MG63 (cell line): ENCODE results near the gene PIH1D2. TPM values are rescaled to one million over a fixed set of nuclear protein-coding genes. Genes with fewer than 3 reads are reported as not detected.
A peak's percentile ranks its signal among the peaks of the same experiment; 100 is the strongest.
"Not testable (repeated sequence)": the region's sequence is repeated elsewhere in the genome, so short reads cannot be mapped to it uniquely, and the experiment has no call there.

Experiments used
- DNase-seq: peaks from one replicate; pipeline ENCODE4 v3.0.0-alpha.2; 2020
- H3K27me3 ChIP-seq: fragments of 250-450 bp; sonication (Bioruptor Pico); 2 replicates; pipeline ENCODE4 v1.5.1; 2020; ENCODE audit warnings: mild to moderate bottlenecking, moderate library complexity
- H3K36me3 ChIP-seq: fragments of 250-450 bp; sonication (Bioruptor Pico); 2 replicates; pipeline ENCODE4 v1.5.1; 2020; ENCODE audit warnings: mild to moderate bottlenecking, moderate library complexity
- H3K4me3 ChIP-seq: fragments of 250-450 bp; sonication (Bioruptor Pico); 2 replicates; pipeline ENCODE4 v1.5.1; 2020; ENCODE audit warnings: mild to moderate bottlenecking, moderate library complexity
- H3K9me3 ChIP-seq: fragments of 250-450 bp; sonication (Bioruptor Pico); 2 replicates; pipeline ENCODE4 v1.5.1; 2020; ENCODE audit warnings: mild to moderate bottlenecking, moderate library complexity
- total RNA-seq: library from RNA; depleted of rRNA; stranded (reverse); fragments of >200 nt; shearing (Covaris generic); gene quantifications from 2 replicates; pipeline ENCODE4 v1.2.3, GENCODE V29; 2014; ENCODE audit warnings: low replicate concordance

PIH1D2 gene
- total RNA-seq, 1 experiment from 2014 or later, result 14.6 TPM

DNA sequence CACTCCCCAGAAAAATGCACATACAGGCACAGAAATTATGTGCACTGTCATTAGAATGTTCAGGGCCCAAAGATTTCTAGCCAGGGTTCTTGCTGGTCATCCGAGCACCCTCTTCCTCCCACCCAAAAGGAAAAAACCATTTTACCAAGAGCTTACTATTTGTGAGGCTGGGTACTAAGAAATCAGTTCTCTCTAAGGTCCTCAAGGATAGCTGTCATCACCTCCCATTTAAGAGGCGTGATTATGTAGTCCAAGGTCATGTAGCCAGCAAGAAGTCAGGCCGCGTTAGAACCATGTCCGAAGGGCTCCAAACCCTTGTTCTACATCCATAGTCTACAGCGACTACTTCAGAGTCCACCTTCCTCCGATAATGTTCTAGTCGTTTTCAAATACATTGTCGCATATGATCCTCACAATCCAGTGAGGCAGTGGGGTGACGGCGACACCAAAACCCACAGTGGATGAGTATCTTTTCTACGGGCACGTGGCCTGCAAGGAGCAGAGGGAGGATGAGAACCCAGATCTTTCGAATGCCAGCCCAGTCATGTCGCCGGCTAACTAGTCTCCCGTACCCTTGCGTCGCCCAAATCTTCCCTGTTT, 12.1 kb upstream of the PIH1D2 start:
- peak; percentile 20 for DNase-seq
- H3K36me3 ChIP-seq, result peaks cover 81% of the 10 kb centered on the region

DNA sequence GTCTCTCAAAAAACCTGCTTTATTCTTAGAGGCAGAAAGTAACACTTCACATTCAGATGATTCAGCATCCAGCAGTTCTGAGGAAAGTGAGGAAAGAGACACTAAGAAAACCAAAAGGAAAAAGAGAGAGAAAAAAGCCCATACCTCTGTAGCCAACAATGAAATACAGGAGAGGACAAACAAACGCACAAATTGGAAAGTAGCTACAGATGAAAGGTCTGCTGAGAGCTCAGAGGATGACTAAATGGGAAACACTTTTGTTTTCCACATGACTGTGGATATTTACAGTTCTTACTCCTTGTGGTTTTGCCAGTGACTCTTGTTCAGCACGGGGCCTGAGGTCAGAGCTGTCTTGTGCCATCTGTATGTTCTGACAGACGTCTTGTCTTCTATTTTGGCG, 8.9 kb upstream of the PIH1D2 start:
- H3K9me3 ChIP-seq, result no peaks in the 10 kb centered on the region
- DNase-seq, result peak; percentile 29
- H3K36me3 ChIP-seq, result peaks cover 81% of the 10 kb centered on the region
- no peaks in the 10 kb centered on the region for H3K27me3 ChIP-seq
- H3K4me3 ChIP-seq, result no peak overlapping the region

More for the DNA sequence above, 12.1 kb upstream of the PIH1D2 start:
- Histone ChIP-seq H3K9me3 (no peaks in the 10 kb centered on the region), H3K27me3 (no peaks in the 10 kb centered on the region), H3K4me3 (peak overlapping the region; percentile 93)

DNA sequence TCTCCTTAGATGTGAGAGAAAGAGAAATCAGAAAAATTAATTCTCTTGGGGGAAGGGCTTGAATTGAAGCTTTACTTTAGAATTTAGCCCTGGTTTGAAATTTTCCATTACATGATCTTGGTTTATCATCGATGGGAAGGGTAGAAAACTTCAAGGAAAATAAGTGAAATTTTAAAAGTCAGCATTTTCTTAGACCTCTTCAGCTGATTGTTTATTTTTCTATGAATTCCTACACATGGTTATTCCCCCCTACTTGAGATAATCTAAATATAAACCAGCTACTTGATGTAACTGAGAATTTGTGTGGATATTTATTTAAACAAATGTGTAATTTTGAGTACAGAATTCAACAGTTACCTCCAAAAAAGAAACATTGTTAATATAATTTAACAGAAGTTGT, 10.9 kb downstream of the PIH1D2 start:
- no peak for DNase-seq

GRCh38 chr11:112058103-112058502, 15.7 kb downstream of the PIH1D2 start:
- H3K36me3 ChIP-seq, result peaks cover 63% of the 10 kb centered on the region
- H3K9me3 ChIP-seq, result no peaks in the 10 kb centered on the region
- H3K4me3 ChIP-seq, result no peak overlapping the region
- no peaks in the 10 kb centered on the region for H3K27me3 ChIP-seq
- no peak for DNase-seq

More for the DNA sequence above, 10.9 kb downstream of the PIH1D2 start:
- no peaks in the 10 kb centered on the region for H3K9me3 ChIP-seq
- no peak overlapping the region for H3K4me3 ChIP-seq
- H3K36me3 ChIP-seq, result peaks cover 52% of the 10 kb centered on the region
- H3K27me3 ChIP-seq, result no peaks in the 10 kb centered on the region

GRCh38 chr11:112057170-112057569, 16.6 kb downstream of the PIH1D2 start:
- DNase-seq, result no peak
- Histone ChIP-seq H3K27me3 (no peaks in the 10 kb centered on the region), H3K36me3 (peaks cover 59% of the 10 kb centered on the region), H3K9me3 (no peaks in the 10 kb centered on the region), H3K4me3 (no peak overlapping the region)

GRCh38 chr11:112051768-112052167, 22.0 kb downstream of the PIH1D2 start:
- no peaks in the 10 kb centered on the region for H3K27me3 ChIP-seq
- 0 out of 2 replicates have a peak, but pooled peaks cover 2% of the 10 kb centered on the region for H3K9me3 ChIP-seq
- peaks cover 74% of the 10 kb centered on the region for H3K36me3 ChIP-seq
- no peak for DNase-seq
- no peak overlapping the region for H3K4me3 ChIP-seq

DNA sequence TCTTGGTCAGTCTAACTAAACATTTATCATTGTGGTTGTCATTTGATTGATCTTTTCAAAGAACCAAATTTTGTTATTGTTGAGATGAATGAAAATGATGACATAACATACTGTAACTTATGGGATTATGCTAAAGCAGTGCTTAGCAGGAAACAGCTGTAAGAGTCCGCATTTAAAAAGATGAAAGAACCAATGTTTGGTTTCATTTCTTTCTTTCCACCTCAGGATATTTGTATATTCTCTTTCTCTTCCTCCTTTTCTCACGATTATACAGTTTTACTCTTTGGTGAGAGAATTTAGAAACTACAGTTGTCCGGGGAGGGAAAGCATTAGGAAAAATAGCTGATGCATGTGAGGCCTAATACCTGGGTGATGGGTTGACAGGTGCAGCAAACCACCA, 23.1 kb downstream of the PIH1D2 start:
- Histone ChIP-seq H3K4me3 (no peak overlapping the region), H3K36me3 (peaks cover 74% of the 10 kb centered on the region), H3K9me3 (0 out of 2 replicates have a peak, but pooled peaks cover 2% of the 10 kb centered on the region), H3K27me3 (no peaks in the 10 kb centered on the region)
- no peak for DNase-seq

DNA sequence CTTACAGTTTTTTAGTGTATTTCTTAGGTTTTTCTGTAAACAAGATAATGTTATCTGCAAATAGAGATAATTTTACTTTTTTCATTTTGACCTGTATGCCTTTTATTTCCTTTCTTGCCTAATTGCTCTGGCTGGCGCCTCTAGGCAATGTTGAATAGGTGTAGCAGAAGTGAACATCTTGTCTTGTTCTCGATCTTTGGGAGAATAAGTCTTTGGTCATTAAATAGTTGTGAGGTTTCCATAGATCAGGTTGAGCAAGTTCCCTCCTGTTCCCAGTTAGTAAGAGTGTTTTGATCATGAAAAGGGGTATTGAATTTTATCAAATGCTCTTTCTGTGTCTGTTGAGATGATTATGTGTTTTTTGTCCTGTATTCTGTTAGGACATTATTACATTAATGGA, 24.0 kb downstream of the PIH1D2 start:
- Histone ChIP-seq H3K4me3 (no peak overlapping the region), H3K9me3 (0 out of 2 replicates have a peak, but pooled peaks cover 2% of the 10 kb centered on the region), H3K27me3 (no peaks in the 10 kb centered on the region), H3K36me3 (peaks cover 79% of the 10 kb centered on the region)
- DNase-seq, result no peak

DNA sequence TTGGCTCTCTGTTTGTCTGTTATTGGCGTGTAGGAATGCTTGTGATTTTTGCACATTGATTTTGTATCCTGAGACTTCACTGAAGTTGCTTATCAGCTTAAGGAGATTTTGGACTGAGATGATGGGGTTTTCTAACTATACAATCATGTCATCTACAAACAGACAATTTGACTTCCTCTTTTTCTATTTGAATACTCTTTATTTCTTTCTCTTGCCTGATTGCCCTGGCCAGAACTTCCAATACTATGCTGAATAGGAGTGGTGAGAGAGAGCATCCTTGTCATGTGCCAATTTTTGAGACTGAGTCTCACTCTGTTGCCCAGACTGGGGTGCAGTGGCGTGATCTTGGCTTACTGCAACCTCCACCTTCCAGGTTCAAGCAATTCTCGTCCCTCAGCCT, 25.6 kb downstream of the PIH1D2 start:
- H3K4me3 ChIP-seq, result not testable (repeated sequence)
- H3K36me3 ChIP-seq, result peaks cover 85% of the 10 kb centered on the region

GRCh38 chr11:112046647-112047046, 27.2 kb downstream of the PIH1D2 start:
- H3K9me3 ChIP-seq, DNase-seq, H3K4me3 ChIP-seq, H3K27me3 ChIP-seq: not testable (repeated sequence)
- H3K36me3 ChIP-seq, result peaks cover 84% of the 10 kb centered on the region

More for the DNA sequence above, 25.6 kb downstream of the PIH1D2 start:
- H3K9me3 ChIP-seq, DNase-seq, H3K27me3 ChIP-seq: not testable (repeated sequence)

DNA sequence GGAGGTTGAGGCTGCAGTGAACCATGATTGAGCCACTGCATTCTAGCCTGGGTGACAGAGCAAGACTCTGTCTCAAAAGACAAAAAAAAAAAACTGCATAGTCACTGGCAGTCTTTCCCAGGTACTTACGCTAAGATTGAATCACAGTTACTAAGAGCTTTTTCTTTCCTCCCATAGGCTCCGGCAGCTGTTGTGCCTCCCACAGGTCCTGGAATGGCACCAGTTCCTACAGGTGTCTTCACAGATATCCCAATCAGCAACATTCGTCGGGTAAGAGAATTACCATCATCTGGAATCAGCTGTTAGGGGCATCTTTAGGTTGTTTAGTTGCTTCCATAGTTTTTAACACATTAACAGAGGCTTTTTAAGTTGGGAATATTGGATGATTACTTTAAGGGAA, 28.9 kb downstream of the PIH1D2 start:
- no peak for DNase-seq
- H3K36me3 ChIP-seq, result peaks cover 76% of the 10 kb centered on the region

GRCh38 chr11:112042961-112043304, 30.9 kb downstream of the PIH1D2 start:
- DNase-seq, result no peak
- Histone ChIP-seq H3K4me3 (no peak overlapping the region), H3K36me3 (peaks cover 73% of the 10 kb centered on the region), H3K9me3 (0 out of 2 replicates have a peak, but pooled peaks cover 2% of the 10 kb centered on the region), H3K27me3 (no peaks in the 10 kb centered on the region)

More for the DNA sequence above, 28.9 kb downstream of the PIH1D2 start:
- H3K27me3 ChIP-seq, result no peaks in the 10 kb centered on the region
- 0 out of 2 replicates have a peak, but pooled peaks cover 2% of the 10 kb centered on the region for H3K9me3 ChIP-seq
- no peak overlapping the region for H3K4me3 ChIP-seq

DNA sequence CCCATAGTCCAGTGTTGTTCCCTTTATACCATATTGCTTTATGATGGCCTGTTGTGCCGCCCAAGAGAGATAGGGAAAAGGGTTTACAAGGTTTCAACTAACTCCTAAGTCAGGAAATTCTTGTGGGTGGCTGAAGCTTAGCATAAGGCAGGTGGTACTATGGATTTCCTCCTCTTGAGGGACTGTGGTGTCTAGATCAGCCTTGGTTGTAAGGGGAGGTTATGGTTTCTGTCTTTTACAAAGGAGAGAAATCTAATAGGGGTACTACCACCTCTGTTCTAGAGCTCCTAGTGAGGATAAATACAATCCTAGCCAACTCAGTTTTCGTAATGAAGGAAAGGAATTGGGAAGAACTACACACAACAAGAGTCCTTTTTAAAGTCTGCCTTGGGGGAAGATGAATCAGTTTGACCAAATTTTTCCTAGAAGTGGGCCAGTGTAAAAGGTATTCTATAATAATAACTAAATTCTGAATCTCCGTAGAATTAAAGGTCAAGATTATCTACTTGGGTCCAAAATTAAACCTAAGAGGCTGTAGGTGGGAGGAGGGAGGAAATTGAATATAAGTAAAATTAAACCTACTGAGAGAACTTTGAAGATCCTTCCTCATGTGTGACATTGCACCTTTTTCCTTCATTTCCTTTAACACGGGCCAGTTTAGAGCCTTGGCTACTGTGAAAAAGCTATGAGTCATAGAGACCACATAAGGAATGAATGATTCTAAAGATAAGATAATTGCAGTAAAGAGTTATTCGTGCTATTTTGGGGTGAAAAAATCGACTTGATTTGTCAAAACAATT, 31.5 kb downstream of the PIH1D2 start:
- no peak for DNase-seq
- no peaks in the 10 kb centered on the region for H3K27me3 ChIP-seq
- H3K4me3 ChIP-seq, result no peak overlapping the region
- H3K9me3 ChIP-seq, result 0 out of 2 replicates have a peak, but pooled peaks cover 2% of the 10 kb centered on the region
- peaks cover 71% of the 10 kb centered on the region for H3K36me3 ChIP-seq

- Histone ChIP-seq H3K27me3 (no peaks in the 10 kb centered on the region), H3K9me3 (no peaks in the 10 kb centered on the region), H3K36me3 (peaks cover 55% of the 10 kb centered on the region), H3K4me3 (no peak overlapping the region)
- DNase-seq, result no peak
These were observed 36.3 kb downstream of the PIH1D2 start for GRCh38 chr11:112037527-112037926.

DNA sequence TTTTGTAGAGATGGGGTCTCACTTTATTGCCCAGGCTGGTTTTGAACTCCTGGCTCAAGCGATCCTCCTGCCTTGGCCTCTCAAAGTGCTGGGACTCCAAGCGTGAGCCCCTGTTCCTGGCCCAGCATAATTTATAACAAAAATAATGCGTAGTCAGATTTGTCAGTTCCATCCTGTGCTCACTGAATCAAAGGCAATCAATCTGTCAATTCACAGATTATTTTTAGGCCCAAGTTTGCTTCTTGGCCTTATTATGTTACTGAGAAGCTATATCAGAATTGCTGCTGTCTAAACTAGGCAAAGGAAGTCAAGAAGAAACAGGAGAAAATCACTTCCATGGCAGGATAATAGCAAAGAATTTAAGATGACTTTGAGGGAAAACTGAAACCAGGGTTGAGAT, 39.9 kb downstream of the PIH1D2 start:
- H3K4me3 ChIP-seq, result no peak overlapping the region
- H3K36me3 ChIP-seq, result peaks cover 66% of the 10 kb centered on the region
- no peaks in the 10 kb centered on the region for H3K9me3 ChIP-seq
- H3K27me3 ChIP-seq, result no peaks in the 10 kb centered on the region
- no peak for DNase-seq

DNA sequence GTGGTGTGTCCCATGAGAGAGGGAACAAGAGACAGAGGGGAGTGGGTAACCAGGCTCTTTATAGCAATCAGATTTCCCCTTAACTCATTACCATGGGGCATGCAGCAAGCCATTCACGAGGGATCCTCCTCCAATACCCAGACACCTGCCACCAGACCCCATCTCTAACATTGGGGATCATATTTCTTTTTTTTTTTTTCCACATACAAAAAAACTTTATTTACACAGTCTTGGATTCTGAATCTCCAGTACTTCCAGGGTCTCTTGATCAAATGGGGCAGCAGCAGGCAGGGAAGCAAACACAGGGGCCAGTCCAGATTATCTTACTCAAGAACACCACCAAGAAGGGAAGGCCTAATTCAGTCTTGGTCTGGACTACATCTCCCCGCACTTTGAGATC, 44.4 kb downstream of the PIH1D2 start:
- H3K9me3 ChIP-seq, result no peaks in the 10 kb centered on the region
- H3K36me3 ChIP-seq, result peaks cover 54% of the 10 kb centered on the region
- no peaks in the 10 kb centered on the region for H3K27me3 ChIP-seq
- H3K4me3 ChIP-seq, result no peak overlapping the region
- no peak for DNase-seq

DNA sequence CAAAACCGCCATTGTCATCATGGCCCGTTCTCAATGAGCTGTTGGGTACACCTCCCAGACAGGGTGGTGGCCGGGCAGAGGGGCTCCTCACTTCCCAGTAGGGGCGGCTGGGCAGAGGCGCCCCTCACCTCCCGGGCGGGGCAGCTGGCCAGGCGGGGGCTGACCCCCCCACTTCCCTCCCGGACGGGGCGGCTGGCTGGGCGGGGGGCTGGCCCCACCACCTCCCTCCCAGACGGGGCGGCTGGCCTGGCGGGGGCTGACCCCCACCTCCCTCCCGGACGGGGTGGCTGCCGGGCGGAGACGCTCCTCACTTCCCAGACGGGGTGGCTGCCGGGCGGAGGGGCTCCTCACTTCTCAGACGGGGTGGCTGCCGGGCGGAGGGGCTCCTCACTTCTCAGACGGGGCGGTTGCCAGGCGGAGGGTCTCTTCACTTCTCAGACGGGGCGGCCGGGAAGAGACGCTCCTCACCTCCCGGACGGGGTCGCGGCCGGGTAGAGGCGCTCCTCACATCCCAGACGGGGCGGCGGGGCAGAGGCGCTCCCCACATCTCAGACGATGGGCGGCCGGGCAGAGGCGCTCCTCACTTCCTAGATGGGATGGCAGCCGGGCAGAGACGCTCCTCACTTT, 46.9 kb downstream of the PIH1D2 start:
- H3K4me3 ChIP-seq, H3K27me3 ChIP-seq, H3K9me3 ChIP-seq, DNase-seq: not testable (repeated sequence)
- peaks cover 38% of the 10 kb centered on the region for H3K36me3 ChIP-seq
